Ascending aorta (tissue), 2 donors: ENCODE results near the gene KSR1. TPM values are rescaled to one million over a fixed set of nuclear protein-coding genes. Genes with fewer than 3 reads are reported as not detected.

Source experiments
- DNase-seq, 2 donors: peaks; one replicate each; pipeline ENCODE4 v3.0.0-alpha.2; 2019; ENCODE audit warnings: low spot score in 2 of 2
- H3K27ac ChIP-seq, 2 donors: fragments of 200-600 bp; sonication (generic); one replicate each; pipeline ENCODE4 v1.5.1; 2016 to 2017; ENCODE audit warnings: mild to moderate bottlenecking in 1 of 2
- H3K27me3 ChIP-seq: fragments of 200-600 bp; sonication (generic); one replicate; pipeline ENCODE4 v1.5.1; 2017
- H3K36me3 ChIP-seq, 2 donors: fragments of 200-600 bp; sonication (generic); one replicate each; pipeline ENCODE4 v1.5.1; 2016
- H3K4me1 ChIP-seq, 2 donors: fragments of 200-600 bp; sonication (generic); one replicate each; pipeline ENCODE4 v1.5.1; 2016 to 2017; ENCODE audit warnings: mild to moderate bottlenecking in 1 of 2
- H3K4me3 ChIP-seq, 2 donors: fragments of 200-600 bp; sonication (generic); one replicate each; pipeline ENCODE4 v1.5.1; 2016 to 2017; ENCODE audit warnings: mild to moderate bottlenecking in 1 of 2
- H3K9me3 ChIP-seq, 2 donors: fragments of 200-600 bp; sonication (generic); one replicate each; pipeline ENCODE4 v1.5.1; 2016
- CTCF ChIP-seq, 3 experiments: fragments of 200-600 bp in 2 of 3; fragments of 450-650 bp in 1 of 3; sonication (generic) in 2 of 3; IDR thresholded peaks; one replicate each; pipeline ENCODE4 v1.5.1; 2016 to 2019; ENCODE audit warnings: antibody characterized with exemption in 3 of 3, mild to moderate bottlenecking in 1 of 3, moderate library complexity in 1 of 3
- intact Hi-C: fragments of 100-400 bp; cut with DNase I; formaldehyde crosslinking; loops from one replicate; pipeline ENCODE4 v1.15.1; 2023
- total RNA-seq: library from RNA; depleted of rRNA; stranded (reverse); fragments of >200 nt; gene quantifications from one replicate; pipeline ENCODE4 v1.1.0, GENCODE V29; 2016

Gene KSR1
- total RNA-seq, 1 donor from 2014 or later, result 42.6 TPM

- Histone ChIP-seq H3K9me3 (no peaks in the 10 kb centered on the region), H3K4me3 (no peak overlapping the region), H3K36me3 (no peaks in the 10 kb centered on the region), H3K27me3 (no peaks in the 10 kb centered on the region), H3K4me1 (no peaks in the 10 kb centered on the region), H3K27ac (no peak overlapping the region)
- no peak for DNase-seq
- intact Hi-C loops, result no loop called here
- no peak for TF ChIP-seq CTCF (IDR thresholded peaks at IDR 0.05)
Observed at GRCh38 chr17:27414271-27414670, 42.0 kb upstream of the KSR1 start.

GRCh38 chr17:27414694-27415093 is 41.6 kb upstream of the KSR1 start:
- Histone ChIP-seq H3K36me3 (no peaks in the 10 kb centered on the region), H3K9me3 (no peaks in the 10 kb centered on the region), H3K4me1 (no peaks in the 10 kb centered on the region), H3K27me3 (no peaks in the 10 kb centered on the region), H3K4me3 (no peak overlapping the region), H3K27ac (no peak overlapping the region)
- no peak for DNase-seq
- TF ChIP-seq CTCF (IDR thresholded peaks at IDR 0.05), result no peak
- intact Hi-C loops, result no loop called here

GRCh38 chr17:27415120-27415795 is 41.0 kb upstream of the KSR1 start:
- no peaks in the 10 kb centered on the region for H3K36me3 ChIP-seq
- H3K27me3 ChIP-seq, result no peaks in the 10 kb centered on the region
- no peak for TF ChIP-seq CTCF (IDR thresholded peaks at IDR 0.05)
- no peaks in the 10 kb centered on the region for H3K9me3 ChIP-seq
- H3K27ac ChIP-seq, result no peak overlapping the region
- intact Hi-C loops, result no loop called here
- DNase-seq, result no peak
- no peaks in the 10 kb centered on the region for H3K4me1 ChIP-seq
- H3K4me3 ChIP-seq, result no peak overlapping the region

GRCh38 chr17:27417596-27418365 is 38.5 kb upstream of the KSR1 start:
- Histone ChIP-seq H3K9me3 (no peaks in the 10 kb centered on the region), H3K36me3 (no peaks in the 10 kb centered on the region), H3K4me1 (no peaks in the 10 kb centered on the region), H3K27me3 (no peaks in the 10 kb centered on the region), H3K27ac (no peak overlapping the region), H3K4me3 (no peak overlapping the region)
- no peak for TF ChIP-seq CTCF (IDR thresholded peaks at IDR 0.05)
- intact Hi-C loops, result no loop called here
- no peak for DNase-seq

GRCh38 chr17:27418366-27418615 is 38.0 kb upstream of the KSR1 start:
- no peak for TF ChIP-seq CTCF (IDR thresholded peaks at IDR 0.05)
- Histone ChIP-seq H3K27ac (no peak overlapping the region), H3K36me3 (no peaks in the 10 kb centered on the region), H3K4me3 (no peak overlapping the region), H3K27me3 (no peaks in the 10 kb centered on the region), H3K9me3 (no peaks in the 10 kb centered on the region), H3K4me1 (no peaks in the 10 kb centered on the region)
- intact Hi-C loops, result no loop called here
- no peak for DNase-seq
